ENCODE results near the gene PADI1. TPM values are rescaled to one million over a fixed set of nuclear protein-coding genes. Genes with fewer than 3 reads are reported as not detected.

PADI1 gene, protein sequence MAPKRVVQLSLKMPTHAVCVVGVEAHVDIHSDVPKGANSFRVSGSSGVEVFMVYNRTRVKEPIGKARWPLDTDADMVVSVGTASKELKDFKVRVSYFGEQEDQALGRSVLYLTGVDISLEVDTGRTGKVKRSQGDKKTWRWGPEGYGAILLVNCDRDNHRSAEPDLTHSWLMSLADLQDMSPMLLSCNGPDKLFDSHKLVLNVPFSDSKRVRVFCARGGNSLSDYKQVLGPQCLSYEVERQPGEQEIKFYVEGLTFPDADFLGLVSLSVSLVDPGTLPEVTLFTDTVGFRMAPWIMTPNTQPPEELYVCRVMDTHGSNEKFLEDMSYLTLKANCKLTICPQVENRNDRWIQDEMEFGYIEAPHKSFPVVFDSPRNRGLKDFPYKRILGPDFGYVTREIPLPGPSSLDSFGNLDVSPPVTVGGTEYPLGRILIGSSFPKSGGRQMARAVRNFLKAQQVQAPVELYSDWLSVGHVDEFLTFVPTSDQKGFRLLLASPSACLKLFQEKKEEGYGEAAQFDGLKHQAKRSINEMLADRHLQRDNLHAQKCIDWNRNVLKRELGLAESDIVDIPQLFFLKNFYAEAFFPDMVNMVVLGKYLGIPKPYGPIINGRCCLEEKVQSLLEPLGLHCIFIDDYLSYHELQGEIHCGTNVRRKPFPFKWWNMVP
- polyA plus RNA-seq (ENCODE audit: insufficient read length in 12 of 12), result under 1 TPM in 10 of 12 donors, not detected in 2; 0.15 to 0.76 (median 0.35) TPM
- long read RNA-seq, donor 1, result 0 reads
- long read RNA-seq, donor 2, result 0 reads
- long read RNA-seq, donor 3, result 0 reads
- long read RNA-seq, donor 4, result 0 reads
- long read RNA-seq, donor 5, result 0 reads
- long read RNA-seq, donor 6, result 0 reads
- long read RNA-seq, donor 7, result 0 reads
- long read RNA-seq, donor 8, result 0 reads
- long read RNA-seq, donor 9, result 0 reads
- long read RNA-seq, donor 10, result 0 reads
- long read RNA-seq, donor 11, result 0 reads

DNA sequence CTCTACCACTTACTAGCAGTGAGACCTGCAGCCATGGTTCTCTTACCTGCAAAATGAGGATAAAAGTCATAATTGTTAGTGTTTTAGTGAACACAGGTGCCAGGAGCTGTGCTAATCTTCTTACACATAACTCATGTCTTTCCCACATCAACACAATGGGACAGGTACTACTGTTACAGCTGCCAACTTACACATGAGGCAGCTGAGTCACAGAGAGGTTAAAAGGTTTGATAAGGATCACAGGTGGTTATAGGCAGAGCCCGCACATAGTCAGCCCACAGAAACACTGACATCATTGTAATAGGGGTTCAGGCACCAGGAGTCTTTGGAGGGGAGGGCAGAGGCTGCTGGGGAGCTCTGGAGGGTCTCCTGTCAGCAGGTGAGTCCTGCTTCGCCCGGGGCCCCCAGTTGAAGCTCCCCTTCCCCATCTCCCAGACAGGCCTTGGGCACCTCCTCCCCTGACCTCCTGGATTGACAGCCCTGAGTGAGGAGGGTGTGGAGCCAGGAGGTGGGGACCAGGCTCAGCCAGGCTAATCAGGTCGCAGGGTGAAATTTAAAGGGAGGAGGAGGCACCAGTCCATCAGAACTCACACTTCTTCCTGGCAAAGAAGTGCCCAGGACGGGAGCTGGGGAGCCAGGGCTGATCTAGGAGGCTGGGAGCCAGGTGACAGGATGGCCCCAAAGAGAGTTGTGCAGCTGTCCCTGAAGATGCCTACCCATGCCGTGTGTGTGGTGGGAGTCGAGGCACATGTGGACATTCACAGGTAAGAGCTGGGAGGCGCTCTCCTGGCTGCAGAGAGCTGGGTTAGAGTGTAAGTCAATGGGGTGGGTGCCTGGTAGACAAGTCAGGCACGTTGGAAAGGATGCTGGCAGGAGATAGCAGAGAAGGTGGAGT is at the start of gene PADI1:
Gene PADI1 (plus strand): TSS at position 583 of the 895 bp plus-strand sequence. CDS start 90 bp downstream, at position 673.
- DNase-seq, result no peak

DNA sequence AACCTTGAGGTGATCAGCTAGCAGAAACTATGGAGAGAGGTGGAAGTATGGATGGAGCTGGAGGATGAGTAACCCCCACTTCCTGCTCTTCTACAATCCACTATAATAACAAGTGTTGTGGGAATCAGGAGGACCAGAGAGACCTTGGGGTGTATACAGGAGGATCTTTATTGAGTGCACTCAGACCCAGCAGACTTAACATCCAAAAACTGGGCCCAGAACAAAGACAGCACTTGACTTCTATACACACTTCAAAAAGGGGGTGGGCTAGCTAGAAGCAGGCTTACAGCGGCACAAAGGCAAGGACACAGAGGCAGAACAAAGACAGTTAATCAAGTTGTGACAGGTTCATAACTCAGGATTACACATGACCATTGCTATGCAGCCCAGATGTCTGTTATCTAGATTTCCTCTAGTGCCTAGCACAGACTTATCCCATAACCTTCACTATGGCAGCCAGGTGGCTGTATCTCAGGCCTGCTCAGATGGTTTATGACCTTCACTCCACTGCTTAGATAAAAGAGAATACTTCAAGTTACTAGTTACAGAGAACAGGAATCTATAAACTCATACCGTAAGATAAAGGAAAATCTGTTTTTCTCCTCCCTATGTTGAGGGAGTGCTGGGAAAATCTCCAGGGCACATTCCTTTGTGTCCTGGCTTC is 49.5 kb upstream of the PADI1 start:
- no peak for DNase-seq

DNA sequence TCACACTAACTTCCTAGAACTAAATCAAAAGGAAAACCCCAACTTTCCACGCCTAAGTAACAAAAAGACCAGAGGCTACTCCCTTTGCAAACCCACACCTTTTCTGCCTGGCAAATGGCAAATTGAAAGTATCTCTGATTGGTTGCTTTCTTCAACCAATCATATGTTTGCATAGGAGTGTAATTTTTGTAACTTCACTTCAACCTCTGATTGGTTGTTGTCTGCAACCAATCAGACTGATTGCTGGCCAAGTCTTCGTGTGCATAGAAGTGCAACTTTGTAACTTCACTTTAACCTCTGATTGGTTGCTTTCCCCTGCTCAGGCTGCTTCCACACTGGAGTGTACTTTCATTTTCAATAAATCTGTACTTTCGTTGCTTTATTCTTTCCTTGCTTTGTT is 48.8 kb upstream of the PADI1 start:
- DNase-seq, result no peak

DNA sequence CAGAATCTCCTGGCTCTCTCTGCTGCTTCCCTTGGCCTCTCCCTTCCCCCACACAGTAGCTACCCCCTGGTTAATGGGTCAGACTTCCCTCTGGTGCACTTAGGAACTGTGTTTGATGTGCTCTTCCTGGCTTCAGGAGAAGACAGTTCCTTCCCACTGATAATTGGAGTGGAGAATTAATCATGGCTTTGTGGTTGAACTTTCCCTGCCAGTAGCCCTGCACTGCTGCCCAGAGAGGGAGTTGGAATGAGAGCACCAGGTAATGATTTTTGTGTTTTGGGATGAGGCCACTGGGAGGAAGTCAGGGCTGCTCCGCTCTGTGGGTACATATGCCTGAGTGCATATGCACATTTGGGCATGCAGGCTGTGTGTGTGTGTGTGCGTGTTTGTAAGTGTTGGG is 46.0 kb upstream of the PADI1 start:
- DNase-seq, result no peak

DNA sequence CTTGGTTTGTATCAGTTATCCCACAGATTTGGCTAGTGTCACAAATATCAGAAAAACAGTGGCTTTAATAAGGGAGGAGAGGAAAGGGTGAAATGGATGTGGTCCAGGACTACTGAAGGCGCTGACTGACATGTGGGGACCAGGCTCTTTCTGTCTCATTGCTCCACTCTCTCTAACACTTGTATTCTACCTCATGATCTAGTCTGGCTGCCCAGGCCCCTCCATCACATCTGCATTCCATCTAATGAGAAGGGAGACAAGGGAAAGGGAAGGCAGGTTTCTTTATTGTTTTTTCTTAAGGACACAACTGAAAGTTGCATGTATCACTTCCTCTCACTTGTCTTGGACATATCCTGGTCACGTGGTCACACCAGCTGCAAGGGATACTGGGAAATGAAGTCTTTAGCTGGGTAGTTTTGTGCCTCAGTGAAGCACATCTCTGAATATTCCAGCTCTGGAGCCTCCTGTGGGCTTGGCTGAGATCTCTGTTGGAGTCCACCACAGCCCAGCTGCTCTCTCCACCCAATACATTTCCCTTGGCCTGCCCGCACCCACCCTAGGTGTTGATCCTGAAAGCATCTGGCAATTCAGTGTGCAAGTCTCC is 43.7 kb upstream of the PADI1 start:
- no peak for DNase-seq

DNA sequence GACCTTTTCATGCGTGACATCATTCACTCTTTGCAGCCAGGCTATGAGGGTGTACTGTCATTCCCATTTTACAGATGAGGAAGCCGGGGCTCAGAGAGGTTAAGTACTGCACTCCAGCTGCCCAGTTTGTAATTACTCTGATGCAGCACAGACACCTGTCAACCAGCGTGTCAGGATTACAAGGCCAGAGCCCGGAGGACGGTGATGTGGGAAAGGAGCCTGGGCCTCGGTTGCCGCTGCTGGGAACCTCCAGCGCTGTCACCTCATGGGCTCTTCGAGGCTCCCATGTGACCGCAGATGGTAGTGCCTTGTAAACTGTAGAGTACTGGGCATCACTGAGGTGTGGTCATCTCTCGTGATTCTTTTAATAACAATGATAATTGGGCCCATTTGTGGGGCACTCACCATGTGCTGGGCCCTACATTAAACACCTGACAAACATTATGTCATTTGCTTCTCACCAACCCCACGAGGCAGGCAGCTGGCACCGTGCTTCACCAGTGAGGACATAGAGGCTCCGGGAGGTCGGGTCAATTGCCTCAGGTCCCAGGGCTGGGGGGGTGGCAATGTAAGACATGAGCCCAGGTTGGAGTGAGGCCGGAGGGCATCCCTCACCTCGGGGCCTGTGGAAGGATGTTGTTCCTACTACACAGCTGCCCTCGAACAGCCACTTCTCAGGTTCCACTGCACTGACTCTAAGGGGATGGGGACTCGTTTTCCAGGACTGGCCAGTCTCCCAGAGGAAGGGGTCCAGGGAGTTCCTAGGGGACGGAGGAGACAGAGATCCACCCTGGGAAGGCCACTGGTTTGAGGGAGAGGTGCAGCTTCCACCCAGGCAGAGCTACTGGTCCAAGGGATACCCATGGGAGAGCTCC is 42.8 kb upstream of the PADI1 start:
- no peak for DNase-seq

DNA sequence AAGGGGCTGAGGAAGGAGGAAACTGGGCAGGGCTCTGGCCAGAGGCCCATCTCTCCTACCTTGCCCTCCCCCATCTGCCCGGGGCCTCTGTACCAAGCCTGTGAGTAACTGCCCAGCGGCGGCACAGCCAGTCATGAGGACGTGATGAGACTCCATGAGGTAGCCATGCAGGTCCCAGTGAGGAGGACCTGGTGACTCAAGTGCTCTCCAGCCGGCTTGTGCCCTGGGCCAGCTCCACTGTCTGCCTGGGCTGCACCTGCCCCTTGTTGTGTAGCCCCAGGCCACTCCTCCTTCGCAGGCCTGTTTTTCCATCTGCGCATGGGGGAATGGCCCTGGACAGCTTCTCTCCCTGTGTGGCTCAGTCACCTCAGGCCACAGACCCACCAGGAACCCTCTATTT is 42.0 kb upstream of the PADI1 start:
- no peak for DNase-seq

DNA sequence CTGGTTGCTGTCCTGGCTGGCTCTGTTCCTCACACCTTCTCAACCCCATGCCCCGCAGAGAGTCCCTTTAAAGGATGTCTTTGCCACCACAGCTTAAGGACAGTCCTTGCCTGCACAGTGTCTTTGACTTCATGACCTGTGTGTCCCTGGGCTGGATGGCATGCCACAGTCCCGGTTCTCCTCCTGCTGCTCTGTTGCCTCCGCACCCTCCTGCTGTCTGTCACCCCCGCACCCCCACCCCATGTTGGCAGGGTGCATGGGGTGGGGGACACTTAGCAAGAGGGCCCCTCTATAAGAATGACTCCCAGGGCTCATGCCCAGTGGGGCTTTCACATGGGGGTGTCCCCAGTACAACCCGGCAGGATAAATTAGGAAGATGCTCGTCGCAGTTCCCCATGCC is 41.6 kb upstream of the PADI1 start:
- no peak for DNase-seq

DNA sequence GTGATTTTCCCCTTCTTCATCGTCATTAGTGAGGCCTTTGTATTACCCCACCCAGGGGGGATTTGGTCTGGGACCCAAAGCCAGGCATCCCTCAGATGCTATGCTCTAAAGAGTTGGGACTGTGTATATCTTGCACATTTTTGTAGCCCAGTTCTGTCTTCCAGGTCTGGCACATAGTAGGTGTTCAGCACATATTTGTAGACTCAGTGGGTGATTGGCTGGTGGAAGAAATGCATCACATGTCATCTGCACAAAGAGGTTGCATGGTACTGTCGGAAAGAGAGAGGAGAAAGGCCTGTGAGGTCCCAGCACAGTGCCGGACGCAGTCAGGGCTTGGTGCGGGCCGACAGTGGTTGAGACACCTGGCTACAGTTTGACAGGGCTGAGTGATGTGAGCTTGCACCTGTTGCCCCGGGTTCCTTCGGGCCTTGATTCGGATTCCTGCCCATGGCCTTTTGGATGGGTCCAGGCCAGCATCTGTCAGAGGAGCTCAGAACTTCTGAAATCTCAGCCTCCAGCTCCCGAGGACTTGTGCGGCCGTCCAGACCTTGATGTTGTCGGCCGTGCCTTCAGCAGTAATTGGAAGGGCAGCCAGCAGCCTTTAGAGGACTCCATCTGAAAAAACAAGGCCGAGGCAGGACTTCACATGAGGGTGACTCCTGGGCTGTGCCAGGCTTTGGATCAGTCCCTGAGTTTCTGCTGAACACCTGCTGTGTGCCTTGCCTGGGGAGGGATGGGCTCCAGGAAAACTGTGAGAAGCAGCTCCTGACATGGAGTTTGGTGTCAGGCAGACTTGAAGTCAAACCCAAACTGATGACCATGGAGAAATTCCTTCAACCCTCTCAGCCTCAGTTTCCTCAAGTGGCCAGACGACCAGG is 40.9 kb upstream of the PADI1 start:
- DNase-seq, result no peak

DNA sequence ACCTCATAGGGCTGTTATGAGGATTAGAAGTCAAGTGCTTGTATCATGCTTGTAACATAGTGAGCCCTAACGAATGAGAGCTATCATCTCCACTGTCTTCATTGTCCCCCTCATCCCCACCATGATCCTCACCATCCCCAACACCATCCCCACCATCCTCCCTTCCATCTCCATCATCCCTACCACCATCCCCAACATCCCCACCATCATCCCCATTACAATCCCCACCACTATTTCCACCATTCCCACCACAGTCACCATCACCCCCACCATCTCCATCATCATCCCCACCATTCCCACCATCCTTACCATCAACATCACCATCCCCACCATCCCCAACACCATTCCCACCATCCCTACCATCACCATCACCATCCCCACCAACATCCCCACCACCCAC is 39.1 kb upstream of the PADI1 start:
- DNase-seq, result no peak

DNA sequence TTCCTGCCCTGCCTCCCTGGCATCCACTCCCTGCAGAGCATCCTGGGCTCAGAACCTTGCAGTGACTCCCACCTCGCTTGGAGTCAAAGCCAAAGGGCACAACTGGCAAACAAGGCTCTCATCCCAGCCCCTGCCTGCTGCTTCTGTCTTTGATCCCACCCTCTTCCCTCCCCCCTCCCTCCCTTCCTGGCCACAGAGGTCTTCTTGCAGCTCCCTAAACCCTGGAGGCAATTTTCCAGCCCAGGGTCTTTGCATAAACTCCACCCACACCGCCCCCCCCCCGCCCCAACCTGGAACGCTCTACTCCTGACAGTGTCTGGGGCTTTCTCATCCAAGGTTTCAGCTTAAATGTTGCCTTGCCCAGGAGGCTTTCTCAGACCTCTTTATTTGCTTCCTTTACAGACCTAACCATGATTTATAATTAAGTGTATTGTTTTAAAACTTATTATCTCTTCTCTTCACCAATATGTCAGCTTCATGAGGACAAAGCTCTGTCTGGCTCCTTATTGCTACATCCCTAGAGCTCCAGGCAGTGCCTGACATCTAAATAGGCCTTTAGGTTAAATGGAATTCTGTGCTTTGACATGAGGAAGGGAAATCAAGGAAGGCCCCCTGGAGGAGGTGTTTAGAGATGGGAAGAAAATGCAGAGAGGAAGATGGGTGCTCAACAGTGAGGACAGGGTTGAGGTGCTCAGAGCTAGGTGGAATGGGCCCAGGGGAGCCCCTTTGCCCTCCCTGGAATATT is 37.7 kb upstream of the PADI1 start:
- no peak for DNase-seq

DNA sequence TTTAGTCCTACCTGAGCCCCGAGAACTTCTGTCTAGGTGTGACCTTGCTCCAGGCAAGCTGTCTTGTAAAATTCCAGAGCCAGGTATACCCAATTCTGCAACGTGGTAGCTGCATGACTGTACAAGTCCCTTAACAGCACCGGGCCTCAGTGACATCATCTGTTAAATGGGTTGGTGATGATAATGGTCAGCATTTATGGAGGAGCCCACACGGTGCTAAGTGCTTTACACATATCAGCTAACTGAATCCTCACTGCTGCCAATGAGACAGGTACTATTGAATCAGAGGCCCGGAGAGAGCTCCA is 37.2 kb upstream of the PADI1 start:
- no peak for DNase-seq

DNA sequence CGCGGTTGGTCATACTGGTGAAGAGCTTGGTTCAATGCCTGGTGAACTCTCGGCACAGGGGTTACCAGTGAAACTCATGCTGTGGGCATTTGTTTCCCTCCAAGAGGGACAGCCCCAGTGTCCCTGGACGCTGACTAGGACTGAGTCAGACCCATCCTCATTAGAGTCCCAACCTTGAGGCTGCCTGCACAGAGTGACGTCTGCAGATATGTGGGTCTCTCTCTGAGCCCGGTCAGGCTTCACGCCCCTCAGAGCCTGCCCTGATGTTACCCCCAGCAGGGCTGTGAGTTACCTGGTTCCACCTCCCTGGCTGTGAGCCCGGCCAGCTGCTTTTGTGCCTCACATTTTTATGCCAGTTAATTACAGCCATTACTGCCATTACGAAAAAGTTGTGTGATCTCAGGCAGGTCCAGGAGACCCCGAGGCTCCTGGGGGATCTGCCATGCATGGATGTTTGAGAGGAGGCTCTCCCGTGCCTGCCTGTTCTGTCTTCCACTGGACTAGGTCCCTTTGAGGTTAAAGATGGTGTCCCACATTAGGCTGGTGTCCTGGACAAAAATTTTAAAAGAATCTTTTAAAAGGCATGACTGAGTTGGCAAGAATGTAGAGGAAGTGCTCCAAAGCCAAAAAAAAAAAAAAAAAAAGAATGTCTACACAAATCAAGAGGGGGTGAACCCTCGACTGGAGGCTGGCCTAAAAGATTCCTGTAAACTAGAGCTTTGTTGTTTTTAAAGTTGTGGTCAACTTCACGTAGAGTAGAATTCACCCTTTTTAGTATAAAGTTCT is 36.6 kb upstream of the PADI1 start:
- DNase-seq, result no peak

DNA sequence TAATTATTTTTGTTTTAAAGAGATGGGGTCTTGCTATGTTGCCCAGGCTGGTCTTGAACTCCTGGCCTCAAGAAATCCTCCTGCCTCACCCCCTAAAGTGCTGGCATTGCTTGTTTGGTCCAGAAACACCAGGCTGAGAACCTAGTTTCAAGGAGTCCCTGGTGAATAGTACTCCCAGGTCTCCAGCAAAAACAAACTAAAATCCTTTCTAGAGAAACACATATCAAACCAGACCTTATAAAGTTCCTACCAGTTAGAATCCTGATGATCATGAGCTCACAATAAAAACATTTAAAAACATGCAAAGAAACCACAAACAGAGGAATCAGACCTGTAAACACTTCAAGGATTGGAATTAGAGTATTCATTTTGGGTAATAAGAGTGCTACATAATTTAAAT is 34.4 kb upstream of the PADI1 start:
- no peak for DNase-seq

DNA sequence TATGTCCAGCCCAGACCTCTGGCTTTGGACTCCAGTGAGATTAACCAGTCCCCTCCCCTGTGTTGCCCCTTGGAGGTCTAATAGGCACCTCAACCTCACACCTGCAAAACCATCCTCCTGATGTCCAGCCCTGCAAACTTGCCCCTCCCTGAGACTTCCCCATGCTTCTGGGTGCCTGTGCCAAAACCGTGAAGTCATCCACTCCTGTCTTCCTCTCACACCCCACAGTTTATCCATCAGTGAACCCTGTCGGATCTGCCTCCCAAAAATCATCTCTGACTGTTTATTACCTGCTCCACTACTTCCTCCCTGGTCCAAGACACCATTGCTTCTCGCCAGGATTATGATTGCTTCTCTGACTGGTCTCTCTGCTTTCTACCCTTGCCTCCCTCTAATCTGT is 31.7 kb upstream of the PADI1 start:
- DNase-seq, result no peak

DNA sequence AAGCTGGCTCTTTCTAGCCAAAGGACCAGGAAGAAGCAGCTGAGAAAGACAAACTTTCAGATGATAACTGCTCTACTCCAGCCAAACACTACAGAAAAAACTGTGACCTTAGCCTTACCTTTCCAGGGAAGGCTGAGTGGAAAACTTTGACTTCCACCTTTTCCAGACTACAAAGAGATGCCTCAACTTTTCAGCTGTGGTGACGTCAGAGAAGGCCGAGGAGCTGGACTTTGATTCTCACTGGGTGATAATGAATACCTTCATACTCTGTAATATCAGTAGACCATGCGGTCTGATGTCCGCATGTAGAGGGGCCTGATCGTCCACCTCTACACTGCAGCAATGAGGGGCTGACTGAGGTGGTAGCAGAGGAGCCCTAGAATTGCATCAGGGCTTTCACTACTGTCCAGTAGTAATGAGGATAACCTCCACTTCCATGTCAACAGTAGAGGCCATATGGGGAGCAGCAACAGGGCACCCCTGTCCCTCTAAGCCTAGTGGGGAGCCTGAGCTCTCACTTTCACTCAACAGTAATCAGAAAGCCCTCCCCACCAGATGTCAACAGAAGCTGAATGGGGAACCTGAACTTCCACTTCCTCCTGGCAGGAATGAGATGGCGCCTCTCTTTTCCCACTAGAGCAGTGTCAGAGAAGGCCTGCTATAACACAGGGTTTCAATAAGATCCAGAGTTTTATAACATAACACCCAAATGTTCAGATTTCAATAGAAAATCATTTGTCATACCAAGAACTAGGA is 28.4 kb upstream of the PADI1 start:
- DNase-seq, result no peak

DNA sequence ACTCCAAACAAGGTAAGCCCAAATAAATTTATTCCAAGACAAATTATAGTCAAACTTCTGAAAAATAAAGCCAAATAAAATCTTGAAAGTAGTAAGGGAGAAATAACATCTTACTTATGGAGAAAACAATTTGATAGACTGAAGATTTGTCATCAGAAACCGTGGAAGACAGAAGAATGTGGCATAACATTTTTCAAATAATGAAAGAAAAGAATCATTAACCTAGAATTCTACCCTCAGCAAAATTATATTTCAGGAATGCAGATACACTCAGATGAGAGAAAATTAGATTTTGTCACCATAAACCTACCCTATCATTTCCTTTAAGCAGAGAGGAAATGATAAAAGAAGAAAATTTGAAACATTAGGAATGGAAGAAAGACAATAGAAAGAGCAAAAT is 27.3 kb upstream of the PADI1 start:
- DNase-seq, result no peak
